ENCODE data around the gene WDR91. TPM values are rescaled to one million over a fixed set of nuclear protein-coding genes. Genes with fewer than 3 reads are reported as not detected.
"Not testable (repeated sequence)": the region's sequence is repeated elsewhere in the genome, so short reads cannot be mapped to it uniquely, and the experiment has no call there.

WDR91 gene
- total RNA-seq, 1 experiment from 2014 or later = 8.8 TPM

- H3K4me1 ChIP-seq (ENCODE audit: control insufficient read depth, insufficient read depth, low read length) = no peaks in the 10 kb centered on the region
- CTCF ChIA-PET = interaction anchor here (0.6 kb wide), 1 partner anchor 113 kb away, joined by 6 read pairs; no protein-coding TSS in a partner anchor
- intact Hi-C loops (cut with micrococcal nuclease; ENCODE audit: unreplicated experiment) (loop anchor here (10.0 kb wide), 1 partner anchor 61 kb away; the partner anchor contains the start of gene CYREN), in situ Hi-C loops (cut with HindIII; ENCODE audit: low pct_unique_long_range_greater_than_20kb, low sequenced_read_pairs) (no loop called here)
- H3K9me3 ChIP-seq (ENCODE audit: control insufficient read depth, insufficient read depth, low read depth, low read length) = no peaks in the 10 kb centered on the region
- no peak overlapping the region for H3K27ac ChIP-seq (ENCODE audit: low read length)
- ATAC-seq (no peak), DNase-seq (ENCODE audit: low read depth, low spot score) (no peak)
- no peak overlapping the region for H3K4me3 ChIP-seq (ENCODE audit: low read depth in 2 of 2, low read length in 2 of 2)
- POLR2A ChIA-PET = no interaction called here
- no TSS peak for BruUV-seq (replicated peaks)
- TF ChIP-seq SIN3A (IDR thresholded peaks at IDR 0.05; ENCODE audit: borderline replicate concordance, insufficient read depth, low read depth, low read length) (no peak), POLR2AphosphoS5 (IDR thresholded peaks at IDR 0.05; ENCODE audit: low read depth, low read length) (no peak), REST (IDR thresholded peaks at IDR 0.05; ENCODE audit: insufficient read depth in 1 of 2, low read depth in 2 of 2, low read length in 1 of 2) (no peak), TCF7L2 (IDR thresholded peaks at IDR 0.05; ENCODE audit: low read depth, low read length) (no peak), CTCF (IDR thresholded peaks at IDR 0.05) (no peak)
- H3K36me3 ChIP-seq (ENCODE audit: control insufficient read depth, insufficient read depth, low read length) = no peaks in the 10 kb centered on the region
- H3K27me3 ChIP-seq (ENCODE audit: control insufficient read depth, insufficient read depth, low read length) = no peaks in the 10 kb centered on the region
These were observed 24.5 kb upstream of the WDR91 start for GRCh38 chr7:135235841-135236240.

DNA sequence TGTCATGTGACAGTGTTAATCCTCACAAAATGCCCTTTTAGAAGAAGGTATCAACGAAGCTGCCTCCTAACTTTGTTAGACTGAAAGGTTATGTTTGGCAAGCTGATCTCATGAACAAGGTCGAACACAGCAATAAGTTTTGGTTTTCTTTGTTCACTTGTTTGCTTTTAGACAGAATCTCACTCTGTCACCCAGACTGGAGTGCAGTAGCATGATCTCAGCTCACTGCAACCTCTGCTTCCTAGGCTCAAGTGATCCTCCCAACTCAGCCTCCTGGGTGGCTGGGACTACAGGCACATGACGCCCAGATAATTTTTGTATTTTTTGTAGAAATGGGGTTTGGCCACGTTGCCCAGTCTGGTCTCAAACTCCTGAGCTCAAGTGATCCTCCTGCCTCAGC lies 23.4 kb upstream of the WDR91 start:
- ChIA-PET POLR2A (no interaction called here), CTCF (no interaction called here)
- Histone ChIP-seq H3K4me3 (ENCODE audit: low read depth in 2 of 2, low read length in 2 of 2) (no peak overlapping the region), H3K36me3 (ENCODE audit: control insufficient read depth, insufficient read depth, low read length) (no peaks in the 10 kb centered on the region), H3K9me3 (ENCODE audit: control insufficient read depth, insufficient read depth, low read depth, low read length) (no peaks in the 10 kb centered on the region), H3K4me1 (ENCODE audit: control insufficient read depth, insufficient read depth, low read length) (no peaks in the 10 kb centered on the region), H3K27me3 (ENCODE audit: control insufficient read depth, insufficient read depth, low read length) (no peaks in the 10 kb centered on the region), H3K27ac (ENCODE audit: low read length) (no peak overlapping the region)
- intact Hi-C loops (cut with micrococcal nuclease; ENCODE audit: unreplicated experiment) = loop anchor here (10.0 kb wide), 1 partner anchor 60 kb away; the partner anchor contains the start of gene CYREN
- in situ Hi-C loops (cut with HindIII; ENCODE audit: low pct_unique_long_range_greater_than_20kb, low sequenced_read_pairs) = no loop called here
- BruUV-seq (replicated peaks) = no TSS peak
- ATAC-seq = no peak
- TF ChIP-seq CTCF (IDR thresholded peaks at IDR 0.05) = no peak
- no peak for DNase-seq (ENCODE audit: low read depth, low spot score)

DNA sequence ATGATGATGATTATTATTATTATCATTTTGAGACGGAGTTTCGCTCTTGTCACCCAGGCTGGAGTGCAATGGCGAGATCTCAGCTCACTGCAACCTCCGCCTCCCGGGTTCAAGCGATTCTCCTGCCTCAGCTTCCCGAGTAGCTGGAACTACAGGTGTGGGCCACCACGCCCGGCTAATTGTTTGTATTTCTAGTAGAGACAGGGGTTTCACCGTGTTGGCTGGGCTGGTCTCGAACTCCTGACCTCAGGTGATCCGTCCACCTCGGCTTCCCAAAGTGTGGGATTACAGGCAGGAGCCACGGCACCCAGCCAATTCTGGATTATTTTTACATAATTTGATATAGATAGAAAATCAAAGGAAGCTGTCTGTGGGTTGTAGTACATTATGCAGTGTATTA lies 22.8 kb upstream of the WDR91 start:
- H3K9me3 ChIP-seq (ENCODE audit: control insufficient read depth, insufficient read depth, low read depth, low read length); H3K4me3 ChIP-seq (ENCODE audit: low read depth in 2 of 2, low read length in 2 of 2); H3K4me1 ChIP-seq (ENCODE audit: control insufficient read depth, insufficient read depth, low read length); ATAC-seq; DNase-seq (ENCODE audit: low read depth, low spot score); H3K27ac ChIP-seq (ENCODE audit: low read length); H3K27me3 ChIP-seq (ENCODE audit: control insufficient read depth, insufficient read depth, low read length); BruUV-seq (replicated peaks); in situ Hi-C loops (cut with HindIII; ENCODE audit: low pct_unique_long_range_greater_than_20kb, low sequenced_read_pairs); CTCF ChIA-PET; H3K36me3 ChIP-seq (ENCODE audit: control insufficient read depth, insufficient read depth, low read length); POLR2A ChIA-PET: not testable (repeated sequence)
- intact Hi-C loops (cut with micrococcal nuclease; ENCODE audit: unreplicated experiment) = loop anchor here (10.0 kb wide), 1 partner anchor 59 kb away; the partner anchor contains the start of gene CYREN
